WTC11 (cell line): ENCODE measurements around the gene OGFOD2. TPM values are rescaled to one million over a fixed set of nuclear protein-coding genes. Genes with fewer than 3 reads are reported as not detected.

Source experiments
- ATAC-seq: fragments of 200-7000 bp; cut with Tn5 transposase; 2 replicates; pipeline ENCODE4 v1.10.0; 2021; ENCODE audit warnings: mild to moderate bottlenecking, moderate library complexity
- CTCF ChIA-PET: fragments of 300-600 bp; sonication (Branson Sonifier 250); formaldehyde crosslinking; loops from one replicate; lab custom pipeline; 2021; ENCODE audit warnings: antibody characterized with exemption; lab: Charles Lee
- POLR2A ChIA-PET: fragments of 350-600 bp; sonication (Branson Sonifier 250); formaldehyde crosslinking; loops from one replicate; lab custom pipeline; 2021; ENCODE audit warnings: antibody characterized with exemption; lab: Charles Lee
- DNase-seq: peaks from one replicate; pipeline ENCODE4 v3.0.0; 2021; ENCODE audit warnings: low spot score
- H3K27ac Mint-ChIP-seq: 2 replicates; pipeline ENCODE4 v1.8.0; 2021; ENCODE audit warnings: mixed read lengths
- H3K27me3 Mint-ChIP-seq: 2 replicates; pipeline ENCODE4 v1.8.0; 2021; ENCODE audit warnings: low read depth, mild to moderate bottlenecking, moderate library complexity, mixed read lengths
- H3K36me3 Mint-ChIP-seq: 2 replicates; pipeline ENCODE4 v1.8.0; 2021; ENCODE audit warnings: mixed read lengths
- H3K4me1 Mint-ChIP-seq: 2 replicates; pipeline ENCODE4 v1.8.0; 2022; ENCODE audit warnings: mixed read lengths
- H3K4me3 Mint-ChIP-seq: 2 replicates; pipeline ENCODE4 v1.8.0; 2021; ENCODE audit warnings: mild to moderate bottlenecking, moderate library complexity, mixed read lengths
- H3K9me3 Mint-ChIP-seq: 2 replicates; pipeline ENCODE4 v1.8.0; 2021; ENCODE audit warnings: mixed read lengths
- FOXJ3 ChIP-seq: sonication (generic); formaldehyde crosslinking; IDR thresholded peaks from 2 replicates; pipeline ENCODE4 v1.9.0; 2021; ENCODE audit warnings: missing genetic modification reagents, mild to moderate bottlenecking, borderline replicate concordance
- GRHL2 ChIP-seq: fragments of 250-450 bp; sonication (Bioruptor Pico); IDR thresholded peaks from 2 replicates; pipeline ENCODE4 v1.8.0; 2022; ENCODE audit warnings: mild to moderate bottlenecking, moderate library complexity; ENCODE audit not compliant: insufficient replicate concordance, severe bottlenecking
- HMGA2 ChIP-seq: fragments of 250-450 bp; sonication (Bioruptor Pico); IDR thresholded peaks from 2 replicates; pipeline ENCODE4 v1.4.0; 2021; ENCODE audit warnings: mild to moderate bottlenecking, moderate library complexity
- IRF2 ChIP-seq: sonication (generic); formaldehyde crosslinking; IDR thresholded peaks from 2 replicates; pipeline ENCODE4 v1.8.0; 2022; ENCODE audit warnings: low read depth, missing genetic modification reagents, borderline replicate concordance
- MXD4 ChIP-seq: fragments of 250-450 bp; sonication (Bioruptor Pico); IDR thresholded peaks from 2 replicates; pipeline ENCODE4 v1.8.0; 2021; ENCODE audit warnings: mild to moderate bottlenecking, moderate library complexity, borderline replicate concordance
- NFE2L1 ChIP-seq: sonication (generic); formaldehyde crosslinking; IDR thresholded peaks from 2 replicates; pipeline ENCODE4 v1.8.1; 2023; ENCODE audit warnings: missing genetic modification reagents
- TCF7 ChIP-seq: sonication (generic); formaldehyde crosslinking; IDR thresholded peaks from 2 replicates; pipeline ENCODE4 v1.8.0; 2022; ENCODE audit warnings: mild to moderate bottlenecking, low read depth, missing genetic modification reagents, moderate library complexity
- USF2 ChIP-seq: sonication (generic); formaldehyde crosslinking; IDR thresholded peaks from 2 replicates; pipeline ENCODE4 v1.8.1; 2023; ENCODE audit warnings: mild to moderate bottlenecking, missing genetic modification reagents, moderate library complexity
- ZBTB21 ChIP-seq: sonication (generic); formaldehyde crosslinking; IDR thresholded peaks from 2 replicates; pipeline ENCODE4 v1.8.1; 2023; ENCODE audit warnings: mild to moderate bottlenecking, missing genetic modification reagents, borderline replicate concordance
- ZNF423 ChIP-seq: fragments of 250-450 bp; sonication (Bioruptor Pico); IDR thresholded peaks from 2 replicates; pipeline ENCODE4 v2.1.2; 2022; ENCODE audit warnings: mild to moderate bottlenecking, moderate library complexity
- ZNF425 ChIP-seq: fragments of 250-450 bp; sonication (Bioruptor Pico); conservative IDR thresholded peaks from 2 replicates; pipeline ENCODE4 v1.9.0; 2021; ENCODE audit warnings: mild to moderate bottlenecking
- total RNA-seq: library from RNA; stranded (reverse); gene quantifications from 3 replicates; pipeline ENCODE4 v1.2.3, GENCODE V29; 2021
- TF ChIP-seq, protein P1 (sequence below): fragments of 250-450 bp; sonication (Bioruptor Pico); IDR thresholded peaks from 2 replicates; pipeline ENCODE4 v2.1.2; 2022; ENCODE audit warnings: mild to moderate bottlenecking, moderate library complexity
- TF ChIP-seq, protein P2 (sequence below): sonication (generic); formaldehyde crosslinking; IDR thresholded peaks from 2 replicates; pipeline ENCODE4 v1.8.1; 2022; ENCODE audit warnings: low read depth, mild to moderate bottlenecking, moderate library complexity, missing genetic modification reagents, borderline replicate concordance
- TF ChIP-seq, protein P3 (sequence below): sonication (generic); formaldehyde crosslinking; IDR thresholded peaks from 2 replicates; pipeline ENCODE4 v1.8.0; 2023; ENCODE audit warnings: mild to moderate bottlenecking, missing genetic modification reagents
- TF ChIP-seq, protein P4 (sequence below): sonication (generic); formaldehyde crosslinking; IDR thresholded peaks from 2 replicates; pipeline ENCODE4 v1.8.1; 2023; ENCODE audit warnings: mild to moderate bottlenecking, missing genetic modification reagents

The OGFOD2 gene
- total RNA-seq, 1 experiment from 2014 or later, result 28.1 TPM

DNA sequence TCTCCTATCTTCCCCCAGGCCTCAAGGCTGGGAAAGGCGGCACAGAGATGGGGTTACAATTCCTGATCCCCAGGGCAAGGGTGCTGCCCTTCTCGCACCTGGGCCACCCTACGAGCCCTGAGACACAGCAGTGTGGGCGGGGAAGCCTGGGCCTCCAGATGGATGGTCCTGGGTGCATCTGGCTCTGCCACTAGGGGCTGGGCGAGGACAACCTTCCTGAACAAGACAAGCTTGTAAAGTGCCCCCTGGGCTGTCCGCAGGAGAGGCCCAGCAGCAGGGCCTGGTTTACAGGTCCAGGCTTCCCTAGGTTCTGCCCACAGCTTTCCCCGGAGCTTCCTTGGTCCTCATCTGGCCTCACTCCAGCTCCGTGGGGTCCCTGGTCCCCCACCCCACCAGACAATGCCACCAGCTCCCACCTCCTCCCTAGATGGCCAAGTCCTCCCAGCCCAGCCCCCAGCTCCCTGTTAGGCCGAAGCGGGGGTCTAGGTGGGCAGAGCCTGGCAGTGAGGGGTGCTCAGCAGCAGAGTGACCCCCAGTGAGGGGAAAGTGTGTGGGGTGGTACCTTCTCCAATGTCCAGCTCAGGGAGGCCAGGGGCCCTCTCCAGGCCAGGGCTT is 14.3 kb downstream of the OGFOD2 start (continued):
- TF ChIP-seq, protein P1, sequence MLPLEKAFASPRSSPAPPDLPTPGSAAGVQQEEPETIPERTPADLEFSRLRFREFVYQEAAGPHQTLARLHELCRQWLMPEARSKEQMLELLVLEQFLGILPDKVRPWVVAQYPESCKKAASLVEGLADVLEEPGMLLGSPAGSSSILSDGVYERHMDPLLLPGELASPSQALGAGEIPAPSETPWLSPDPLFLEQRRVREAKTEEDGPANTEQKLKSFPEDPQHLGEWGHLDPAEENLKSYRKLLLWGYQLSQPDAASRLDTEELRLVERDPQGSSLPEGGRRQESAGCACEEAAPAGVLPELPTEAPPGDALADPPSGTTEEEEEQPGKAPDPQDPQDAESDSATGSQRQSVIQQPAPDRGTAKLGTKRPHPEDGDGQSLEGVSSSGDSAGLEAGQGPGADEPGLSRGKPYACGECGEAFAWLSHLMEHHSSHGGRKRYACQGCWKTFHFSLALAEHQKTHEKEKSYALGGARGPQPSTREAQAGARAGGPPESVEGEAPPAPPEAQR (CRISPR knock-in tag), result no peak
- TF ChIP-seq ZNF423 (CRISPR knock-in tag) (no peak), FOXJ3 (CRISPR knock-in tag) (no peak), HMGA2 (CRISPR knock-in tag) (no peak), GRHL2 (CRISPR knock-in tag) (no peak)
- TF ChIP-seq, protein P2, sequence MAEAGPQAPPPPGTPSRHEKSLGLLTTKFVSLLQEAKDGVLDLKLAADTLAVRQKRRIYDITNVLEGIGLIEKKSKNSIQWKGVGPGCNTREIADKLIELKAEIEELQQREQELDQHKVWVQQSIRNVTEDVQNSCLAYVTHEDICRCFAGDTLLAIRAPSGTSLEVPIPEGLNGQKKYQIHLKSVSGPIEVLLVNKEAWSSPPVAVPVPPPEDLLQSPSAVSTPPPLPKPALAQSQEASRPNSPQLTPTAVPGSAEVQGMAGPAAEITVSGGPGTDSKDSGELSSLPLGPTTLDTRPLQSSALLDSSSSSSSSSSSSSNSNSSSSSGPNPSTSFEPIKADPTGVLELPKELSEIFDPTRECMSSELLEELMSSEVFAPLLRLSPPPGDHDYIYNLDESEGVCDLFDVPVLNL, result no peak

- ChIA-PET CTCF (interaction anchor here (0.8 to 3.2 kb wide), 9 partner anchors 10 to 248 kb away, joined by 3 to 18 read pairs (median 3); partner anchors contain the start of genes MPHOSPH9 and PITPNM2), POLR2A (no interaction called here)
- Mint-ChIP-seq H3K27ac (no peak overlapping the region), H3K9me3 (no peaks in the 10 kb centered on the region), H3K4me1 (no peaks in the 10 kb centered on the region), H3K4me3 (no peak overlapping the region), H3K36me3 (no peaks in the 10 kb centered on the region; the same call in 1 of the 2 replicates), H3K27me3 (no peaks in the 10 kb centered on the region)
- ATAC-seq (no peak), DNase-seq (no peak)
- TF ChIP-seq USF2 (CRISPR knock-in tag) (no peak), ZNF423 (CRISPR knock-in tag) (no peak), TCF7 (no peak), NFE2L1 (CRISPR knock-in tag) (no peak), ZNF425 (CRISPR knock-in tag) (no peak), ZBTB21 (no peak), HMGA2 (CRISPR knock-in tag) (no peak), MXD4 (CRISPR knock-in tag) (no peak), IRF2 (CRISPR knock-in tag) (no peak)
- TF ChIP-seq, protein P3, sequence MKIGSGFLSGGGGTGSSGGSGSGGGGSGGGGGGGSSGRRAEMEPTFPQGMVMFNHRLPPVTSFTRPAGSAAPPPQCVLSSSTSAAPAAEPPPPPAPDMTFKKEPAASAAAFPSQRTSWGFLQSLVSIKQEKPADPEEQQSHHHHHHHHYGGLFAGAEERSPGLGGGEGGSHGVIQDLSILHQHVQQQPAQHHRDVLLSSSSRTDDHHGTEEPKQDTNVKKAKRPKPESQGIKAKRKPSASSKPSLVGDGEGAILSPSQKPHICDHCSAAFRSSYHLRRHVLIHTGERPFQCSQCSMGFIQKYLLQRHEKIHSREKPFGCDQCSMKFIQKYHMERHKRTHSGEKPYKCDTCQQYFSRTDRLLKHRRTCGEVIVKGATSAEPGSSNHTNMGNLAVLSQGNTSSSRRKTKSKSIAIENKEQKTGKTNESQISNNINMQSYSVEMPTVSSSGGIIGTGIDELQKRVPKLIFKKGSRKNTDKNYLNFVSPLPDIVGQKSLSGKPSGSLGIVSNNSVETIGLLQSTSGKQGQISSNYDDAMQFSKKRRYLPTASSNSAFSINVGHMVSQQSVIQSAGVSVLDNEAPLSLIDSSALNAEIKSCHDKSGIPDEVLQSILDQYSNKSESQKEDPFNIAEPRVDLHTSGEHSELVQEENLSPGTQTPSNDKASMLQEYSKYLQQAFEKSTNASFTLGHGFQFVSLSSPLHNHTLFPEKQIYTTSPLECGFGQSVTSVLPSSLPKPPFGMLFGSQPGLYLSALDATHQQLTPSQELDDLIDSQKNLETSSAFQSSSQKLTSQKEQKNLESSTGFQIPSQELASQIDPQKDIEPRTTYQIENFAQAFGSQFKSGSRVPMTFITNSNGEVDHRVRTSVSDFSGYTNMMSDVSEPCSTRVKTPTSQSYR (CRISPR knock-in tag), result no peak
- TF ChIP-seq, protein P4, sequence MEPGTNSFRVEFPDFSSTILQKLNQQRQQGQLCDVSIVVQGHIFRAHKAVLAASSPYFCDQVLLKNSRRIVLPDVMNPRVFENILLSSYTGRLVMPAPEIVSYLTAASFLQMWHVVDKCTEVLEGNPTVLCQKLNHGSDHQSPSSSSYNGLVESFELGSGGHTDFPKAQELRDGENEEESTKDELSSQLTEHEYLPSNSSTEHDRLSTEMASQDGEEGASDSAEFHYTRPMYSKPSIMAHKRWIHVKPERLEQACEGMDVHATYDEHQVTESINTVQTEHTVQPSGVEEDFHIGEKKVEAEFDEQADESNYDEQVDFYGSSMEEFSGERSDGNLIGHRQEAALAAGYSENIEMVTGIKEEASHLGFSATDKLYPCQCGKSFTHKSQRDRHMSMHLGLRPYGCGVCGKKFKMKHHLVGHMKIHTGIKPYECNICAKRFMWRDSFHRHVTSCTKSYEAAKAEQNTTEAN (CRISPR knock-in tag), result no peak
Measured at GRCh38 chr12:122989874-122990419, 14.9 kb downstream of the OGFOD2 start.
